Neural cell (in vitro differentiated cells): ENCODE measurements around the gene NEK2. TPM values are rescaled to one million over a fixed set of nuclear protein-coding genes. Genes with fewer than 3 reads are reported as not detected.

ENCODE experiments used
- H2AFZ ChIP-seq: fragments of 200-600, 300-800 bp; sonication (generic), shearing (Covaris generic); 2 replicates; pipeline ENCODE4 v1.6.0; 2014; ENCODE audit warnings: low read depth, mild to moderate bottlenecking, antibody characterized with exemption, low read length, moderate library complexity
- H3F3A ChIP-seq: fragments of 200-600 bp; shearing (Covaris generic); 2 replicates; pipeline ENCODE4 v1.6.1; 2016; ENCODE audit warnings: mild to moderate bottlenecking, moderate library complexity, mixed read lengths, antibody characterized with exemption, low read length; ENCODE audit not compliant: insufficient read depth, poor library complexity, severe bottlenecking
- H3K27ac ChIP-seq: fragments of 200-600, 300-800 bp; sonication (generic), shearing (Covaris generic); 2 replicates; pipeline ENCODE4 v1.5.1; 2014; ENCODE audit warnings: mild to moderate bottlenecking, low read length, moderate library complexity
- H3K27me3 ChIP-seq: fragments of 300-800, 200-600 bp; sonication (generic), shearing (Covaris generic); 2 replicates; pipeline ENCODE4 v1.6.0; 2014; ENCODE audit warnings: mild to moderate bottlenecking, low read depth, low read length, moderate library complexity; ENCODE audit not compliant: insufficient read depth
- H3K36me3 ChIP-seq: fragments of 300-800, 200-600 bp; sonication (generic), shearing (Covaris generic); 2 replicates; pipeline ENCODE4 v1.5.1; 2014; ENCODE audit warnings: mild to moderate bottlenecking, antibody characterized with exemption, low read length, moderate library complexity; ENCODE audit not compliant: insufficient read depth
- H3K4me2 ChIP-seq: fragments of 300-800, 200-600 bp; sonication (generic), shearing (Covaris generic); 2 replicates; pipeline ENCODE4 v1.6.0; 2014; ENCODE audit warnings: mild to moderate bottlenecking, low read length
- H3K4me3 ChIP-seq: fragments of 300-800, 200-600 bp; sonication (generic), shearing (Covaris generic); 2 replicates; pipeline ENCODE4 v1.5.1; 2014; ENCODE audit warnings: mild to moderate bottlenecking, low read length, moderate library complexity
- H3K79me2 ChIP-seq: fragments of 200-600 bp; shearing (Covaris generic); replicated peaks from 2 replicates; pipeline ENCODE4 v1.6.0; 2014; ENCODE audit warnings: mild to moderate bottlenecking, low read length, moderate library complexity; ENCODE audit not compliant: insufficient read depth
- H3K9ac ChIP-seq: fragments of 300-800, 200-600 bp; sonication (generic), shearing (Covaris generic); 2 replicates; pipeline ENCODE4 v1.6.1; 2016; ENCODE audit warnings: mild to moderate bottlenecking, low read length, mixed read lengths
- H3K9me2 ChIP-seq: fragments of 200-600 bp; shearing (Covaris generic); 2 replicates; pipeline ENCODE4 v1.6.1; 2016; ENCODE audit warnings: mild to moderate bottlenecking, low read length, mixed read lengths; ENCODE audit not compliant: insufficient read depth
- H3K9me3 ChIP-seq: fragments of 200-600, 300-800 bp; sonication (generic), shearing (Covaris generic); 2 replicates; pipeline ENCODE4 v1.6.1; 2016; ENCODE audit warnings: mild to moderate bottlenecking, mixed run types, low read length, moderate library complexity, mixed read lengths
- H4K20me1 ChIP-seq: fragments of 200-600 bp; shearing (Covaris generic); 2 replicates; pipeline ENCODE4 v1.6.1; 2016; ENCODE audit warnings: mild to moderate bottlenecking, mixed run types; ENCODE audit not compliant: insufficient read depth
- CTCF ChIP-seq: fragments of 450-650 bp; IDR thresholded peaks from 2 replicates; pipeline ENCODE4 v1.5.1; 2014; ENCODE audit warnings: antibody characterized with exemption, mild to moderate bottlenecking, moderate library complexity; ENCODE audit not compliant: poor library complexity, severe bottlenecking
- EP300 ChIP-seq: fragments of 450-650 bp; conservative IDR thresholded peaks from 2 replicates; pipeline ENCODE4 v1.6.1; 2014; ENCODE audit warnings: antibody characterized with exemption, mild to moderate bottlenecking, moderate library complexity; ENCODE audit not compliant: poor library complexity, severe bottlenecking
- EZH2 ChIP-seq: fragments of 200-600, 300-800 bp; shearing (Covaris generic), sonication (generic); IDR thresholded peaks from 2 replicates; pipeline ENCODE4 v1.6.1; 2014; ENCODE audit warnings: antibody characterized with exemption, low read length, borderline replicate concordance, mild to moderate bottlenecking; ENCODE audit not compliant: insufficient read depth, poor library complexity, severe bottlenecking
- MXI1 ChIP-seq: fragments of 450-650 bp; conservative IDR thresholded peaks from 2 replicates; pipeline ENCODE4 v1.6.1; 2014; ENCODE audit warnings: antibody characterized with exemption, mild to moderate bottlenecking; ENCODE audit not compliant: poor library complexity, severe bottlenecking
- POLR2AphosphoS5 ChIP-seq: IDR thresholded peaks from 2 replicates; pipeline ENCODE4 v1.6.1; 2012
- RAD21 ChIP-seq: fragments of 450-650 bp; conservative IDR thresholded peaks from 2 replicates; pipeline ENCODE4 v1.6.1; 2014; ENCODE audit warnings: antibody characterized with exemption, mild to moderate bottlenecking, moderate library complexity
- SMC3 ChIP-seq: fragments of 450-650 bp; conservative IDR thresholded peaks from 2 replicates; pipeline ENCODE4 v1.6.1; 2014; ENCODE audit warnings: antibody characterized with exemption, mild to moderate bottlenecking, moderate library complexity; ENCODE audit not compliant: poor library complexity
- TAF1 ChIP-seq: IDR thresholded peaks from 2 replicates; pipeline ENCODE4 v1.6.1; 2012; ENCODE audit warnings: low read depth
- polyA plus RNA-seq: library from polyadenylated mRNA; depleted of rRNA; stranded (reverse); fragments of >200 nt; gene quantifications from 2 replicates; pipeline ENCODE4 v1.2.3, GENCODE V29; 2014
- TF ChIP-seq, protein P1 (sequence below): IDR thresholded peaks from 2 replicates; pipeline ENCODE4 v1.6.1; 2012; ENCODE audit warnings: borderline replicate concordance

NEK2 gene
- polyA plus RNA-seq, 1 donor from 2014 or later: 0.98 TPM

DNA sequence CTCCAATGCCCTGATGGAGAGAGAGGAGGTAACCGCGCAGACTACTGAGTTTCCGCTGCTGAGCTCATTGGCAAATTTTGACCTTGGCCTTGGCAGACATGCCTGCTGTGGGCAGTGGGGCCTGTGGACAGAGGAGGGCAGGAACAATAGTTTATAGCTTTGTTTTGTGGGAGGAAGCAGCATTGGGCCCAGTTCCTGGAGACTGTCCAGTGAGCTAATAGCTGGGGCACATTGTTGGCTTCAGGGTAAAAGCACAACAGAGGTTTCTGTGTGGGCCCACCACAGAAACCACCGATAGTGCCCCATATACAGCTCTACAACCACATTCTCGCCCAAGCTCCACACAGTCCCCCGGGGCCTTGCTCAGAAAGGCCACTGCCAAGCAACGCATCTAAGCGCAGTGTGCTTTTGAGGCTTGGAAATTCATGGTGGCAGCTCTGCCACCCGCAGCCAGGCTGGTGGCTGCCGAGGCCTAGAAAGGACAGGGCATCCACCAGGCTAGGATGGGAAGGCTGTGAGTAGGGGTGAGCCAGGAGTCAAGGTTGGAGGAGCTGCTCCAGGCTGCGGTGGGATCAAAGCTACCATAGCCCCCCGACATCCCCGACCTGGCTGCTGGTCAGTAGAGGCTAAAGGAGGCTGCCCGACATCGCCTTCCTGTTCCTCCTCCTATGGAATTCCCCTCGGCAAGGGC, 43.2 kb downstream of the NEK2 start:
- Histone ChIP-seq H4K20me1 (no peaks in the 10 kb centered on the region), H3K4me2 (no peak overlapping the region), H3K36me3 (no peaks in the 10 kb centered on the region), H3F3A (no peaks in the 10 kb centered on the region), H3K9me2 (no peaks in the 10 kb centered on the region), H3K27me3 (no peaks in the 10 kb centered on the region), H3K79me2 (no peaks in the 10 kb centered on the region), H3K27ac (no peak overlapping the region), H3K9ac (no peak overlapping the region), H3K9me3 (no peaks in the 10 kb centered on the region), H3K4me3 (no peak overlapping the region), H2AFZ (no peak overlapping the region)
- TF ChIP-seq EP300 (no peak), CTCF (no peak), RAD21 (no peak), MXI1 (no peak), EZH2 (no peak), TAF1 (no peak), SMC3 (no peak), POLR2AphosphoS5 (no peak)
- TF ChIP-seq, protein P1, sequence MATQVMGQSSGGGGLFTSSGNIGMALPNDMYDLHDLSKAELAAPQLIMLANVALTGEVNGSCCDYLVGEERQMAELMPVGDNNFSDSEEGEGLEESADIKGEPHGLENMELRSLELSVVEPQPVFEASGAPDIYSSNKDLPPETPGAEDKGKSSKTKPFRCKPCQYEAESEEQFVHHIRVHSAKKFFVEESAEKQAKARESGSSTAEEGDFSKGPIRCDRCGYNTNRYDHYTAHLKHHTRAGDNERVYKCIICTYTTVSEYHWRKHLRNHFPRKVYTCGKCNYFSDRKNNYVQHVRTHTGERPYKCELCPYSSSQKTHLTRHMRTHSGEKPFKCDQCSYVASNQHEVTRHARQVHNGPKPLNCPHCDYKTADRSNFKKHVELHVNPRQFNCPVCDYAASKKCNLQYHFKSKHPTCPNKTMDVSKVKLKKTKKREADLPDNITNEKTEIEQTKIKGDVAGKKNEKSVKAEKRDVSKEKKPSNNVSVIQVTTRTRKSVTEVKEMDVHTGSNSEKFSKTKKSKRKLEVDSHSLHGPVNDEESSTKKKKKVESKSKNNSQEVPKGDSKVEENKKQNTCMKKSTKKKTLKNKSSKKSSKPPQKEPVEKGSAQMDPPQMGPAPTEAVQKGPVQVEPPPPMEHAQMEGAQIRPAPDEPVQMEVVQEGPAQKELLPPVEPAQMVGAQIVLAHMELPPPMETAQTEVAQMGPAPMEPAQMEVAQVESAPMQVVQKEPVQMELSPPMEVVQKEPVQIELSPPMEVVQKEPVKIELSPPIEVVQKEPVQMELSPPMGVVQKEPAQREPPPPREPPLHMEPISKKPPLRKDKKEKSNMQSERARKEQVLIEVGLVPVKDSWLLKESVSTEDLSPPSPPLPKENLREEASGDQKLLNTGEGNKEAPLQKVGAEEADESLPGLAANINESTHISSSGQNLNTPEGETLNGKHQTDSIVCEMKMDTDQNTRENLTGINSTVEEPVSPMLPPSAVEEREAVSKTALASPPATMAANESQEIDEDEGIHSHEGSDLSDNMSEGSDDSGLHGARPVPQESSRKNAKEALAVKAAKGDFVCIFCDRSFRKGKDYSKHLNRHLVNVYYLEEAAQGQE: no peak

DNA sequence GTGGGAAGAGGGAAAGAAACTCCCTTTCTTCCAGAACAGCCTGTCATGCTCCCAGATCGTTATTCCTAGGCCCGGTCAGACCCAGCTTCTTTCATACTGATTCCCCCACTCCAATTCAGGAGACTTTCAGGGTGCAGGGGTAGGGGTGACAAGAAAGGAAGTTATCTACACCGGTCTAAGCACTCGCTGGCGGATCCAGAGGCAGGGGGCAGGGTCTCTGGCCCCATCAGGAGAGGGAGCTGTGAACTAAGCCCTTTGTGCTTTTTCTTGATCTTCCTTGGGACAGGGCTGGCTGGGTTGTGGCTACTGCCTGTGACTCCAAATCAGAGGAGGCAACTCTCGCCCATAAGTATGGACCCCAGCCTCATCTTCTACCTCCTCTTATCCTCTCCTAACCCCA, 44.3 kb downstream of the NEK2 start:
- Histone ChIP-seq H3K36me3 (no peaks in the 10 kb centered on the region), H3K27me3 (no peaks in the 10 kb centered on the region), H2AFZ (no peak overlapping the region)

More for the DNA sequence above, 44.3 kb downstream of the NEK2 start:
- TF ChIP-seq POLR2AphosphoS5 (no peak), EP300 (no peak), MXI1 (no peak), SMC3 (no peak), RAD21 (no peak), EZH2 (no peak), TAF1 (no peak), CTCF (no peak)
- TF ChIP-seq, protein P1: no peak
- Histone ChIP-seq H3F3A (no peaks in the 10 kb centered on the region), H3K4me3 (no peak overlapping the region), H4K20me1 (no peaks in the 10 kb centered on the region), H3K79me2 (no peaks in the 10 kb centered on the region), H3K9me2 (no peaks in the 10 kb centered on the region), H3K9ac (no peak overlapping the region), H3K4me2 (no peak overlapping the region), H3K27ac (no peak overlapping the region), H3K9me3 (no peaks in the 10 kb centered on the region)
